K562 (cell line): ENCODE data around the gene ZBTB38. TPM values are rescaled to one million over a fixed set of nuclear protein-coding genes. Genes with fewer than 3 reads are reported as not detected.

Experiments
- ATAC-seq: fragments of 200-7000 bp; cut with Tn5 transposase; 3 replicates; pipeline ENCODE4 v1.9.1; 2020; ENCODE audit warnings: moderate library complexity
- BruUV-seq: library from RNA; stranded (reverse); fragments of 400-500 nt; replicated peaks from 2 replicates; lab custom pipeline; 2021; lab: Mats Ljungman, UMichigan
- CTCF ChIA-PET: fragments of 300-600 bp; formaldehyde crosslinking; extraction: SDS; loops from one replicate; lab custom pipeline; 2021; ENCODE audit warnings: low intra/inter-chr PET ratio; lab: Yijun Ruan, JAX
- POLR2A ChIA-PET: fragments of 300-600, 350-650 bp; sonication (Branson Sonifier 250); formaldehyde crosslinking; extraction: SDS; loops from one replicate; lab custom pipeline; 2021; ENCODE audit warnings: antibody characterized with exemption, inconsistent platforms; lab: Yijun Ruan, JAX
- DNase-seq, 4 experiments: peaks; one replicate each; pipeline versions ENCODE4 v3.0.0 to v3.0.0-alpha.2; 2011 to 2018; ENCODE audit warnings: low spot score in 3 of 4, mixed read lengths in 3 of 4; ENCODE audit errors: extremely low read depth in 1 of 4
- FAIRE-seq: peaks from 2 replicates; lab custom pipeline; 2011; peaks lifted over from hg19 to GRCh38; lab: Jason Lieb, UNC
- H2AFZ ChIP-seq: 2 replicates; pipeline ENCODE4 v1.6.0; 2011; ENCODE audit warnings: low read depth, low read length, control low read depth, inconsistent platforms
- H3K27ac ChIP-seq: fragments of 200-600 bp; 3 replicates; pipeline ENCODE4 v1.8.0; 2011; ENCODE audit warnings: low read depth, mild to moderate bottlenecking, control low read depth, inconsistent platforms, low read length, moderate library complexity, mixed read lengths; ENCODE audit errors: extremely low read depth
- H3K27me3 ChIP-seq, 2 experiments: fragments of 300-600 bp in 1 of 2; 2 replicates in 1 of 2; 3 replicates in 1 of 2; pipeline versions ENCODE4 v1.6.0 to v1.8.0; 2011; ENCODE audit warnings: inconsistent platforms in 2 of 2, low read length in 2 of 2, mild to moderate bottlenecking in 1 of 2, mixed read lengths in 1 of 2, moderate library complexity in 1 of 2; ENCODE audit not compliant: control insufficient read depth in 2 of 2, insufficient read depth in 2 of 2
- H3K36me3 ChIP-seq: fragments of 300-600 bp; 3 replicates; pipeline ENCODE4 v1.8.0; 2011; ENCODE audit warnings: mild to moderate bottlenecking, low read length, inconsistent platforms; ENCODE audit not compliant: control insufficient read depth, insufficient read depth
- H3K4me1 ChIP-seq, 2 experiments: fragments of 200-600 bp in 1 of 2; replicated peaks in 1 of 2; 2 replicates in 1 of 2; 3 replicates in 1 of 2; pipeline versions ENCODE4 v1.5.1 to v1.8.0; 2011; ENCODE audit warnings: inconsistent platforms in 2 of 2, low read length in 2 of 2, mild to moderate bottlenecking in 1 of 2, mixed read lengths in 1 of 2, moderate library complexity in 1 of 2; ENCODE audit not compliant: control insufficient read depth in 2 of 2, insufficient read depth in 2 of 2
- H3K4me2 ChIP-seq: 2 replicates; pipeline ENCODE4 v1.6.1; 2011; ENCODE audit warnings: low read length, control low read depth, inconsistent platforms, mixed read lengths; ENCODE audit not compliant: insufficient read depth
- H3K4me3 ChIP-seq: fragments of 200-600 bp; sonication (generic), shearing (Covaris generic); 2 replicates; pipeline ENCODE4 v1.5.1; 2016; ENCODE audit warnings: control low read depth, inconsistent platforms
- H3K79me2 ChIP-seq: fragments of 200-600 bp; 3 replicates; pipeline ENCODE4 v1.8.0; 2011; ENCODE audit warnings: low read length, inconsistent platforms; ENCODE audit not compliant: control insufficient read depth, insufficient read depth
- H3K9ac ChIP-seq, 2 experiments: 2 replicates each; pipeline versions ENCODE4 v1.6.0 to v1.6.1; 2011; ENCODE audit warnings: low read depth in 2 of 2, low read length in 2 of 2, control low read depth in 1 of 2, inconsistent platforms in 1 of 2, mild to moderate bottlenecking in 1 of 2, mixed read lengths in 1 of 2; ENCODE audit not compliant: insufficient read depth in 1 of 2
- H3K9me1 ChIP-seq: one replicate; pipeline ENCODE4 v1.6.0; 2011; ENCODE audit warnings: inconsistent platforms, mild to moderate bottlenecking, low read length, moderate library complexity; ENCODE audit not compliant: control insufficient read depth, insufficient read depth
- H3K9me3 ChIP-seq: replicated peaks from 2 replicates; pipeline ENCODE4 v1.5.1; 2011; ENCODE audit warnings: low read depth, low read length, inconsistent platforms; ENCODE audit not compliant: control insufficient read depth, insufficient read depth
- H4K20me1 ChIP-seq: replicated peaks from 2 replicates; pipeline ENCODE4 v1.6.1; 2011; ENCODE audit warnings: low read length, inconsistent platforms, mixed read lengths; ENCODE audit not compliant: control insufficient read depth, insufficient read depth
- GTF2B ChIP-seq: IDR thresholded peaks from 2 replicates; pipeline ENCODE4 v1.6.1; 2011; ENCODE audit not compliant: insufficient read length; ENCODE audit errors: extremely low read depth
- KAT2B ChIP-seq: IDR thresholded peaks from one replicate; pipeline ENCODE4 v1.6.1; 2012; ENCODE audit warnings: low read depth, mild to moderate bottlenecking, control low read depth, inconsistent platforms, low read length, moderate library complexity
- MLX ChIP-seq, 2 experiments: fragments of 450-650 bp in 1 of 2; sonication (generic) in 1 of 2; formaldehyde crosslinking; conservative IDR thresholded peaks; 2 replicates each; pipeline versions ENCODE4 v1.4.0 to v1.8.1; 2020 to 2022; ENCODE audit warnings: mild to moderate bottlenecking in 1 of 2, missing genetic modification reagents in 1 of 2
- NR2C2 ChIP-seq, 2 experiments: fragments of 200-800 bp in 1 of 2; sonication (Bioruptor generic) in 1 of 2; sonication (generic) in 1 of 2; formaldehyde crosslinking in 1 of 2; IDR thresholded peaks; 2 replicates each; pipeline versions ENCODE4 v1.6.1 to v1.8.0; 2016 to 2022; ENCODE audit warnings: mild to moderate bottlenecking in 1 of 2, missing compliant biosample characterization in 1 of 2, missing genetic modification characterization in 1 of 2, missing genetic modification reagents in 1 of 2
- RB1 ChIP-seq: fragments of 450-650 bp; IDR thresholded peaks from 2 replicates; pipeline ENCODE4 v1.6.1; 2017; ENCODE audit warnings: low read depth, mild to moderate bottlenecking
- WGBS: fragments of 100-300 bp; shearing (Covaris generic); methylation state at CpG from one replicate; pipeline ENCODE4 v1.1.6; 2016; ENCODE audit warnings: low coverage, mixed read lengths; ENCODE audit not compliant: insufficient coverage; ENCODE audit errors: missing lambda C conversion rate; 5-methylcytosine and 5-hydroxymethylcytosine counted together
- in situ Hi-C: fragments of 300-500 bp; cut with MboI; formaldehyde crosslinking; loops from 4 replicates; pipeline ENCODE4 v1.15.0; 2018; ENCODE audit warnings: inconsistent platforms, mixed read lengths
- intact Hi-C: fragments of 100-400 bp; cut with micrococcal nuclease; formaldehyde crosslinking; loops from 2 replicates; pipeline ENCODE4 v1.14.2; 2022
- polyA plus RNA-seq, 8 experiments: library from polyadenylated mRNA; depleted of rRNA in 4 of 8; stranded (reverse) in 5 of 8; unstranded in 3 of 8; fragments of >200 nt; fragmentation: Nextera tagmentation in 2 of 8; fragmentation: Illumina TruSeq in 1 of 8; extraction: Ambion mirVana in 2 of 8; extraction: Trizol in 1 of 8; gene quantifications; 2 replicates each; pipeline versions ENCODE4 v1.2.1 to v1.2.3, GENCODE V29; 2011 to 2014; ENCODE audit warnings: inconsistent platforms in 1 of 8, missing spikeins in 1 of 8
- total RNA-seq, 7 experiments: library from RNA; depleted of rRNA in 6 of 7; stranded (reverse); fragments of >200 nt in 6 of 7; fragmentation: Illumina TruSeq in 2 of 7; extraction: Trizol in 2 of 7; gene quantifications; 2 replicates each; pipeline versions ENCODE4 v1.2.1 to v1.2.3, GENCODE V29; 2011 to 2021; ENCODE audit warnings: low replicate concordance in 1 of 7

The ZBTB38 gene
- total and polyA plus RNA-seq, 9 of the 15 experiments (the other 6 are each of a cell fraction or from before 2014, with no cell fraction given) = 12.1 to 39.4 (median 22.9) TPM

- WGBS = 28% methylated on average over 4 of the region's 4 CpGs
- intact Hi-C loops = no loop called here
Observed at GRCh38 chr3:141391991-141392316, 23.6 kb downstream of the ZBTB38 start.

More at GRCh38 chr3:141391991-141392316, 23.6 kb downstream of the ZBTB38 start:
- DNase-seq (no peak), FAIRE-seq (no peak), ATAC-seq (no peak)
- H3K27me3 ChIP-seq = no peaks in the 10 kb centered on the region
- no TSS peak for BruUV-seq
- in situ Hi-C loops = no loop called here
- peaks cover 0 to under 1% of the 10 kb centered on the region in 2 experiments; a peak in 2 of 5 replicates for H3K4me1 ChIP-seq
- H3K9me3 ChIP-seq = no peaks in the 10 kb centered on the region; the same call in none of the 2 replicates
- H3K9me1 ChIP-seq = no peaks in the 10 kb centered on the region
- peaks cover 35% of the 10 kb centered on the region; the same call in 2 of the 3 replicates for H3K36me3 ChIP-seq
- no peak overlapping the region for H3K27ac ChIP-seq
- no peak overlapping the region for H3K4me2 ChIP-seq
- H3K4me3 ChIP-seq = no peak overlapping the region
- H4K20me1 ChIP-seq = no peaks in the 10 kb centered on the region
- H3K79me2 ChIP-seq = no peaks in the 10 kb centered on the region
- no peak overlapping the region for H3K9ac ChIP-seq
- ChIA-PET CTCF (no interaction called here), POLR2A (interaction anchor here (1.2 to 1.4 kb wide), 2 partner anchors 13 to 14 kb away, joined by 3 read pairs; no protein-coding TSS in a partner anchor)
- no peak overlapping the region for H2AFZ ChIP-seq
- TF ChIP-seq RB1 (no peak), MLX (CRISPR knock-in tag; conservative IDR thresholded peaks at IDR 0.05) (no peak), NR2C2 (CRISPR knock-in tag; IDR thresholded peaks at IDR 0.05) (no peak), NR2C2 (tag; IDR thresholded peaks at IDR 0.05) (0 out of 2 replicates have a peak, but pooled peaks have one; percentile 6), KAT2B (no peak), GTF2B (no peak)
